WTC11 (cell line): ENCODE data around the gene GPER1.

ENCODE experiments used
- CREB1 ChIP-seq: sonication (generic); formaldehyde crosslinking; IDR thresholded peaks from 2 replicates; pipeline ENCODE4 v1.8.0; 2023; ENCODE audit warnings: mild to moderate bottlenecking, missing genetic modification reagents
- IRF2 ChIP-seq: sonication (generic); formaldehyde crosslinking; IDR thresholded peaks from 2 replicates; pipeline ENCODE4 v1.8.0; 2022; ENCODE audit warnings: low read depth, missing genetic modification reagents, borderline replicate concordance
- NR3C1 ChIP-seq: sonication (generic); formaldehyde crosslinking; conservative IDR thresholded peaks from 2 replicates; pipeline ENCODE4 v1.8.1; 2023; ENCODE audit warnings: low read depth, mild to moderate bottlenecking, missing genetic modification reagents
- SP1 ChIP-seq: sonication (generic); formaldehyde crosslinking; conservative IDR thresholded peaks from 2 replicates; pipeline ENCODE4 v1.8.1; 2022; ENCODE audit warnings: missing genetic modification reagents
- TEAD4 ChIP-seq: sonication (generic); formaldehyde crosslinking; IDR thresholded peaks from 2 replicates; pipeline ENCODE4 v1.8.0; 2022; ENCODE audit warnings: mild to moderate bottlenecking, missing genetic modification reagents
- TP53 ChIP-seq: sonication (generic); formaldehyde crosslinking; IDR thresholded peaks from 2 replicates; pipeline ENCODE4 v1.8.1; 2023; ENCODE audit warnings: mild to moderate bottlenecking, missing genetic modification reagents
- ZNF396 ChIP-seq: fragments of 250-450 bp; sonication (Bioruptor Pico); IDR thresholded peaks from 2 replicates; pipeline ENCODE4 v1.8.0; 2021; ENCODE audit warnings: mild to moderate bottlenecking, moderate library complexity, borderline replicate concordance
- TF ChIP-seq, protein P1 (sequence below): fragments of 200-600 bp; IDR thresholded peaks from 2 replicates; pipeline ENCODE4 v1.8.0; 2022; ENCODE audit warnings: antibody characterized with exemption
- TF ChIP-seq, protein P2 (sequence below): sonication (generic); formaldehyde crosslinking; IDR thresholded peaks from 2 replicates; pipeline ENCODE4 v1.8.1; 2023; ENCODE audit warnings: mild to moderate bottlenecking, missing genetic modification reagents, moderate library complexity
- TF ChIP-seq, protein P3 (sequence below): sonication (generic); formaldehyde crosslinking; IDR thresholded peaks from 2 replicates; pipeline ENCODE4 v1.8.0; 2022; ENCODE audit warnings: mild to moderate bottlenecking, missing genetic modification reagents
- TF ChIP-seq, protein P4 (sequence below): fragments of 250-450 bp; sonication (Bioruptor Pico); IDR thresholded peaks from 2 replicates; pipeline ENCODE4 v1.9.0; 2021; ENCODE audit warnings: mild to moderate bottlenecking
- TF ChIP-seq, protein P5 (sequence below): sonication (generic); formaldehyde crosslinking; conservative IDR thresholded peaks from 2 replicates; pipeline ENCODE4 v1.8.1; 2023; ENCODE audit warnings: mild to moderate bottlenecking, low read depth, missing genetic modification reagents, moderate library complexity
- TF ChIP-seq, protein P6 (sequence below): sonication (generic); formaldehyde crosslinking; IDR thresholded peaks from 2 replicates; pipeline ENCODE4 v1.8.1; 2022; ENCODE audit warnings: mild to moderate bottlenecking, moderate library complexity, missing genetic modification reagents

DNA sequence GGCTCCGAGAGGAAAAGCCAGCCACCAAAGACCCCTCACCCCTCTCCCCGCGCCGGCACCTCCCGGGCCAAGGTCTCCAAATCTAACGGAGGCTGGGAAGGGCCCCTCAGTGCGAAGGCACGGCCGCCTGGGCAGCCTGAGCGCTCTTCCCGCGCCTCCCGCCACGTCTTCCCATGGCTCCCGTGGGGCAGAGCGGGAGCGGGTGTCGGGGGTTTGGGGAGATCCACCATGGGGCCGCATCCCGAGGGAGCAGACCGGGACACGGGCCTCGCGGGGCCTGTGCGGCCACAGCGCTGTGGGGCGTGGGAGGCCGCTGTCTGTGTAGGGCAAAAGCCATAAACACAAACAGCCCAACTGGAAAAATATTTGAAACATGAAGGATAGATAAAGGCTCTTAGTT is 22.4 kb downstream of the GPER1 start:
- TF ChIP-seq, protein P1, sequence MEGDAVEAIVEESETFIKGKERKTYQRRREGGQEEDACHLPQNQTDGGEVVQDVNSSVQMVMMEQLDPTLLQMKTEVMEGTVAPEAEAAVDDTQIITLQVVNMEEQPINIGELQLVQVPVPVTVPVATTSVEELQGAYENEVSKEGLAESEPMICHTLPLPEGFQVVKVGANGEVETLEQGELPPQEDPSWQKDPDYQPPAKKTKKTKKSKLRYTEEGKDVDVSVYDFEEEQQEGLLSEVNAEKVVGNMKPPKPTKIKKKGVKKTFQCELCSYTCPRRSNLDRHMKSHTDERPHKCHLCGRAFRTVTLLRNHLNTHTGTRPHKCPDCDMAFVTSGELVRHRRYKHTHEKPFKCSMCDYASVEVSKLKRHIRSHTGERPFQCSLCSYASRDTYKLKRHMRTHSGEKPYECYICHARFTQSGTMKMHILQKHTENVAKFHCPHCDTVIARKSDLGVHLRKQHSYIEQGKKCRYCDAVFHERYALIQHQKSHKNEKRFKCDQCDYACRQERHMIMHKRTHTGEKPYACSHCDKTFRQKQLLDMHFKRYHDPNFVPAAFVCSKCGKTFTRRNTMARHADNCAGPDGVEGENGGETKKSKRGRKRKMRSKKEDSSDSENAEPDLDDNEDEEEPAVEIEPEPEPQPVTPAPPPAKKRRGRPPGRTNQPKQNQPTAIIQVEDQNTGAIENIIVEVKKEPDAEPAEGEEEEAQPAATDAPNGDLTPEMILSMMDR: no peak
- TF ChIP-seq, protein P2, sequence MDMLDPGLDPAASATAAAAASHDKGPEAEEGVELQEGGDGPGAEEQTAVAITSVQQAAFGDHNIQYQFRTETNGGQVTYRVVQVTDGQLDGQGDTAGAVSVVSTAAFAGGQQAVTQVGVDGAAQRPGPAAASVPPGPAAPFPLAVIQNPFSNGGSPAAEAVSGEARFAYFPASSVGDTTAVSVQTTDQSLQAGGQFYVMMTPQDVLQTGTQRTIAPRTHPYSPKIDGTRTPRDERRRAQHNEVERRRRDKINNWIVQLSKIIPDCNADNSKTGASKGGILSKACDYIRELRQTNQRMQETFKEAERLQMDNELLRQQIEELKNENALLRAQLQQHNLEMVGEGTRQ (CRISPR knock-in tag): no peak
- TF ChIP-seq, protein P3, sequence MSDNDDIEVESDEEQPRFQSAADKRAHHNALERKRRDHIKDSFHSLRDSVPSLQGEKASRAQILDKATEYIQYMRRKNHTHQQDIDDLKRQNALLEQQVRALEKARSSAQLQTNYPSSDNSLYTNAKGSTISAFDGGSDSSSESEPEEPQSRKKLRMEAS: no peak
- TF ChIP-seq SP1 (no peak), CREB1 (CRISPR knock-in tag) (no peak), TEAD4 (CRISPR knock-in tag) (no peak), IRF2 (CRISPR knock-in tag) (no peak), ZNF396 (CRISPR knock-in tag) (no peak), TP53 (CRISPR knock-in tag) (no peak), NR3C1 (no peak)
- TF ChIP-seq, protein P4, sequence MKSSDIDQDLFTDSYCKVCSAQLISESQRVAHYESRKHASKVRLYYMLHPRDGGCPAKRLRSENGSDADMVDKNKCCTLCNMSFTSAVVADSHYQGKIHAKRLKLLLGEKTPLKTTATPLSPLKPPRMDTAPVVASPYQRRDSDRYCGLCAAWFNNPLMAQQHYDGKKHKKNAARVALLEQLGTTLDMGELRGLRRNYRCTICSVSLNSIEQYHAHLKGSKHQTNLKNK (CRISPR knock-in tag): no peak
- TF ChIP-seq, protein P5, sequence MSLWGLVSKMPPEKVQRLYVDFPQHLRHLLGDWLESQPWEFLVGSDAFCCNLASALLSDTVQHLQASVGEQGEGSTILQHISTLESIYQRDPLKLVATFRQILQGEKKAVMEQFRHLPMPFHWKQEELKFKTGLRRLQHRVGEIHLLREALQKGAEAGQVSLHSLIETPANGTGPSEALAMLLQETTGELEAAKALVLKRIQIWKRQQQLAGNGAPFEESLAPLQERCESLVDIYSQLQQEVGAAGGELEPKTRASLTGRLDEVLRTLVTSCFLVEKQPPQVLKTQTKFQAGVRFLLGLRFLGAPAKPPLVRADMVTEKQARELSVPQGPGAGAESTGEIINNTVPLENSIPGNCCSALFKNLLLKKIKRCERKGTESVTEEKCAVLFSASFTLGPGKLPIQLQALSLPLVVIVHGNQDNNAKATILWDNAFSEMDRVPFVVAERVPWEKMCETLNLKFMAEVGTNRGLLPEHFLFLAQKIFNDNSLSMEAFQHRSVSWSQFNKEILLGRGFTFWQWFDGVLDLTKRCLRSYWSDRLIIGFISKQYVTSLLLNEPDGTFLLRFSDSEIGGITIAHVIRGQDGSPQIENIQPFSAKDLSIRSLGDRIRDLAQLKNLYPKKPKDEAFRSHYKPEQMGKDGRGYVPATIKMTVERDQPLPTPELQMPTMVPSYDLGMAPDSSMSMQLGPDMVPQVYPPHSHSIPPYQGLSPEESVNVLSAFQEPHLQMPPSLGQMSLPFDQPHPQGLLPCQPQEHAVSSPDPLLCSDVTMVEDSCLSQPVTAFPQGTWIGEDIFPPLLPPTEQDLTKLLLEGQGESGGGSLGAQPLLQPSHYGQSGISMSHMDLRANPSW: no peak
- TF ChIP-seq, protein P6, sequence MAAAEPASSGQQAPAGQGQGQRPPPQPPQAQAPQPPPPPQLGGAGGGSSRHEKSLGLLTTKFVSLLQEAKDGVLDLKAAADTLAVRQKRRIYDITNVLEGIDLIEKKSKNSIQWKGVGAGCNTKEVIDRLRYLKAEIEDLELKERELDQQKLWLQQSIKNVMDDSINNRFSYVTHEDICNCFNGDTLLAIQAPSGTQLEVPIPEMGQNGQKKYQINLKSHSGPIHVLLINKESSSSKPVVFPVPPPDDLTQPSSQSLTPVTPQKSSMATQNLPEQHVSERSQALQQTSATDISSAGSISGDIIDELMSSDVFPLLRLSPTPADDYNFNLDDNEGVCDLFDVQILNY (CRISPR knock-in tag): no peak
